Measurements from ENCODE around the gene DCAF12L2. TPM values are rescaled to one million over a fixed set of nuclear protein-coding genes. Genes with fewer than 3 reads are reported as not detected.

Gene DCAF12L2
- total RNA-seq, result 0.05 TPM in 1 of 2 replicates, not detected in the other

GRCh38 chrX:126165721-126166461, at the start of gene DCAF12L2:
Gene DCAF12L2, minus strand, starts transcription at chrX:126166289. Its CDS starts 365 bp downstream, at chrX:126165924.

Measured in smooth muscle cell of the umbilical artery (primary cell).